Glutamatergic neuron (in vitro differentiated cells): ENCODE results near the gene SV2B. TPM values are rescaled to one million over a fixed set of nuclear protein-coding genes. Genes with fewer than 3 reads are reported as not detected.
"Not testable (repeated sequence)": the region's sequence is repeated elsewhere in the genome, so short reads cannot be mapped to it uniquely, and the experiment has no call there.

Source experiments
- DNase-seq: peaks from one replicate; pipeline ENCODE4 v3.0.0; 2022
- H3K27ac Mint-ChIP-seq: one replicate; pipeline ENCODE4 v1.8.0; 2020; ENCODE audit warnings: mild to moderate bottlenecking, mixed read lengths, inconsistent platforms; ENCODE audit not compliant: unreplicated experiment
- H3K27me3 Mint-ChIP-seq: one replicate; pipeline ENCODE4 v1.8.0; 2020; ENCODE audit warnings: mild to moderate bottlenecking, moderate library complexity, mixed read lengths, inconsistent platforms; ENCODE audit not compliant: unreplicated experiment
- H3K36me3 Mint-ChIP-seq: one replicate; pipeline ENCODE4 v1.8.0; 2020; ENCODE audit warnings: mild to moderate bottlenecking, mixed read lengths, inconsistent platforms; ENCODE audit not compliant: unreplicated experiment
- H3K4me1 Mint-ChIP-seq: one replicate; pipeline ENCODE4 v1.8.0; 2020; ENCODE audit warnings: mild to moderate bottlenecking, low read depth, mixed read lengths, inconsistent platforms; ENCODE audit not compliant: unreplicated experiment
- H3K4me3 Mint-ChIP-seq: one replicate; pipeline ENCODE4 v1.8.0; 2020; ENCODE audit warnings: mild to moderate bottlenecking, mixed read lengths, inconsistent platforms; ENCODE audit not compliant: unreplicated experiment
- H3K9me3 Mint-ChIP-seq: one replicate; pipeline ENCODE4 v1.8.0; 2020; ENCODE audit warnings: mild to moderate bottlenecking, moderate library complexity, mixed read lengths, inconsistent platforms; ENCODE audit not compliant: unreplicated experiment
- CTCF ChIP-seq: fragments of 200-600 bp; sonication (generic); IDR thresholded peaks from one replicate; pipeline ENCODE4 v1.5.0; 2021; ENCODE audit not compliant: partially characterized antibody, unreplicated experiment
- total RNA-seq: library from RNA; stranded (reverse); fragmentation: NEBNext Ultra II Directional; extraction: Animal tissue kit (Norgen Biotek cat#: 25700); gene quantifications from one replicate; pipeline ENCODE4 v1.2.1, GENCODE V29; 2021; ENCODE audit not compliant: unreplicated experiment

SV2B gene
- total RNA-seq, 1 donor from 2014 or later: 7.1 TPM

GRCh38 chr15:91338766-91339165 lies 238.7 kb downstream of the SV2B start:
- Mint-ChIP-seq H3K27me3 (peaks cover 3% of the 10 kb centered on the region), H3K36me3 (no peaks in the 10 kb centered on the region), H3K9me3 (peaks cover 2% of the 10 kb centered on the region), H3K27ac (no peak overlapping the region), H3K4me3 (no peak overlapping the region), H3K4me1 (peaks cover 4% of the 10 kb centered on the region)
- no peak for TF ChIP-seq CTCF
- no peak for DNase-seq

DNA sequence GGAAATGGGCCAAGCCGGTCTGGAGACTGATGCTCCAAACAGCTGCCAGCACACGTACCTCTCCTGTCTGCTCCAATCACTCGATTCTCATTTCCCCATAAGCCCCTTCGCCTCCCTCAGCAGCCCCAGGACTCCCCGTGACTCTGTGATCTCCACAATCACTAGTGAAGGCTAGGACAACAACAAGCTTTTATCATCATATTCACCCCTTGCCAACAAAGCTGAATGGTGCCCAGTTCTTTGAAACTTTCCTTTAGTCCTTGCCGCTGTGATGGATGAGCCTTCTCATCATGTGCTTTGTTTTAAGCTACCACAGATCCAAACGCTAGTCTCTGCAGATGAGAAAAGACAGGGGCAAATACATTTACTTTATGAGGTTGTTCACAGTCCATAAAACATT lies 242.0 kb downstream of the SV2B start:
- Mint-ChIP-seq H3K4me3 (no peak overlapping the region), H3K9me3 (peaks cover 2% of the 10 kb centered on the region), H3K36me3 (no peaks in the 10 kb centered on the region), H3K27me3 (peaks cover 8% of the 10 kb centered on the region), H3K4me1 (peaks cover 4% of the 10 kb centered on the region), H3K27ac (no peak overlapping the region)
- DNase-seq: no peak
- no peak for TF ChIP-seq CTCF

GRCh38 chr15:91344912-91345311 lies 244.9 kb downstream of the SV2B start:
- H3K27ac Mint-ChIP-seq, H3K36me3 Mint-ChIP-seq, H3K9me3 Mint-ChIP-seq, H3K4me1 Mint-ChIP-seq, H3K4me3 Mint-ChIP-seq, DNase-seq, H3K27me3 Mint-ChIP-seq: not testable (repeated sequence)

DNA sequence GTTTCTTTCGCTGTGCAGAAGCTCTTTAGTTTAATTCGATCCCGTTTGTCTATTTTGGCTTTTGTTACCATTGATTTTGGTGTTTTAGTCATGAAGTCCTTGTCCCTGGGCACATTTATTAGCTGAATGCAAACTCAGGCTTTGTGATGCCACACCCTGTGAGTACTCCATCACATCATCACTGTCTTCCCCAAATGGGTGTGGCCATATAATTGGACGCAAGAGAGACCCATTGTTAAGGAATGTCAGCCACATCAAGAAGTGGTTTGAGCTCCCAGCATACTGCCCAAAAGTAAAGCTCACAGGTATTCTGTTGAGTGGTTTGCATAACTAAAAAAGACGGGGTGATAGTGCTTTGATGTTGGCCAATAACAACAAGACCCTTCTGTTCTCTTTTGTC lies 245.7 kb downstream of the SV2B start:
- Mint-ChIP-seq H3K4me3 (no peak overlapping the region), H3K4me1 (peaks cover 3% of the 10 kb centered on the region), H3K36me3 (no peaks in the 10 kb centered on the region), H3K27me3 (peaks cover 7% of the 10 kb centered on the region), H3K27ac (no peak overlapping the region), H3K9me3 (peaks cover 2% of the 10 kb centered on the region)
- no peak for TF ChIP-seq CTCF
- no peak for DNase-seq

DNA sequence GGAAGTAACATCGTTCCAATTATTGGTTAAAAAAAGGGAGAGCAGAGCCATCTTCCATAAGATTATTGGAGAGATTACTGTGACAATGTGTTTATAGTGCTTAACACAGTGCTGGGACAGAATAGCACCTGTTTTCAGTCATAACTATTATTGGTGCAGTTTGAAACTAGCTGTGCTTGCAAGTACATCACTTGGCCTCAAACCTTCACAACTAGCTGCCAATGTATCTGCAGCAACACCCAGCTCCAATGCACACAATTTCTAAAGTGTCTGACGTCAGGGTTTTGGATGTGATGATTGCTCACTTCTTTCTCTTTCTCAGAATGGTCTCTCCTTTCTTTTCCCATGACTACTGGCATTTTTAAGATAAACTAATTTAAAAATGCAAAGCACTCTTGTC lies 246.2 kb downstream of the SV2B start:
- H3K4me1 Mint-ChIP-seq: no peaks in the 10 kb centered on the region

More for the DNA sequence above, 246.2 kb downstream of the SV2B start:
- no peak for TF ChIP-seq CTCF
- Mint-ChIP-seq H3K36me3 (no peaks in the 10 kb centered on the region), H3K27me3 (peaks cover 5% of the 10 kb centered on the region), H3K27ac (no peak overlapping the region), H3K9me3 (no peaks in the 10 kb centered on the region), H3K4me3 (no peak overlapping the region)
- DNase-seq: no peak
